NCI-H748 treated with DMSO at 0.1 percent for 48 hours (cell line): ENCODE measurements around the gene NR2F1-AS1.
A peak's percentile ranks its signal among the peaks of the same experiment; 100 is the strongest.

Experiments
- DNase-seq: peaks from one replicate; lab custom pipeline; 2025; lab: John Stamatoyannopoulos, UW

Gene NR2F1-AS1

GRCh38 chr5:93589152-93589828 lies 8.3 kb upstream of the NR2F1-AS1 start:
- peak; percentile 36 for DNase-seq

- DNase-seq = no peak
These were observed 7.5 kb upstream of the NR2F1-AS1 start for GRCh38 chr5:93588352-93589151.

GRCh38 chr5:93587597-93588351 lies 6.8 kb upstream of the NR2F1-AS1 start:
- DNase-seq = peak; percentile 39

- no peak for DNase-seq
These were observed 5.9 kb upstream of the NR2F1-AS1 start for GRCh38 chr5:93586736-93587596.

- DNase-seq = peak; percentile 69
These were observed 4.9 kb upstream of the NR2F1-AS1 start for GRCh38 chr5:93585767-93586385.

GRCh38 chr5:93585041-93585766 lies 4.2 kb upstream of the NR2F1-AS1 start:
- no peak for DNase-seq

- DNase-seq = no peak
These were observed 3.6 kb upstream of the NR2F1-AS1 start for GRCh38 chr5:93584596-93585040.

GRCh38 chr5:93583768-93584595 lies 3.0 kb upstream of the NR2F1-AS1 start:
- DNase-seq = no peak

GRCh38 chr5:93583439-93583767 lies 2.4 kb upstream of the NR2F1-AS1 start:
- no peak for DNase-seq

GRCh38 chr5:93582677-93583438 lies 1.8 kb upstream of the NR2F1-AS1 start, which contains the start of gene NR2F1:
Gene NR2F1, plus strand, starts transcription at chr5:93583222. Its CDS starts 1,802 bp downstream, at chr5:93585024.
- peak; percentile 99 for DNase-seq

- DNase-seq = peak; percentile 64
These were observed 1.1 kb upstream of the NR2F1-AS1 start for GRCh38 chr5:93582167-93582462.

GRCh38 chr5:93580063-93580926 lies 724 bp downstream of the NR2F1-AS1 start:
- DNase-seq = no peak

- peak; percentile 51 for DNase-seq
These were observed 1.3 kb downstream of the NR2F1-AS1 start for GRCh38 chr5:93579692-93580062.

GRCh38 chr5:93578813-93579691 lies 2.0 kb downstream of the NR2F1-AS1 start:
- no peak for DNase-seq

- DNase-seq = no peak
These were observed 2.9 kb downstream of the NR2F1-AS1 start for GRCh38 chr5:93577854-93578812.
